Muscle layer of duodenum (tissue), 2 donors: ENCODE data around the gene NR3C2.

Experiments
- H3K27ac ChIP-seq: one replicate; pipeline ENCODE4 v1.7.0; 2013; ENCODE audit warnings: mild to moderate bottlenecking, low read length
- H3K27me3 ChIP-seq: one replicate; pipeline ENCODE4 v1.7.0; 2013; ENCODE audit warnings: low read depth, mild to moderate bottlenecking, control low read depth, low read length
- H3K36me3 ChIP-seq, 2 donors: one replicate each; pipeline ENCODE4 v1.7.0; 2013; ENCODE audit warnings: low read length in 2 of 2, control low read depth in 1 of 2, mild to moderate bottlenecking in 1 of 2; ENCODE audit not compliant: insufficient read depth in 2 of 2, control insufficient read depth in 1 of 2
- H3K4me1 ChIP-seq, 2 donors: one replicate each; pipeline ENCODE4 v1.7.0; 2013; ENCODE audit warnings: low read length in 2 of 2, mild to moderate bottlenecking in 2 of 2, control low read depth in 1 of 2, moderate library complexity in 1 of 2; ENCODE audit not compliant: insufficient read depth in 2 of 2, control insufficient read depth in 1 of 2
- H3K4me3 ChIP-seq, 2 donors: one replicate each; pipeline ENCODE4 v1.7.0; 2013; ENCODE audit warnings: low read length in 2 of 2, low read depth in 1 of 2, mild to moderate bottlenecking in 1 of 2
- H3K9me3 ChIP-seq, 2 donors: one replicate each; pipeline ENCODE4 v1.7.0; 2013; ENCODE audit warnings: low read length in 2 of 2, control low read depth in 1 of 2, mild to moderate bottlenecking in 1 of 2; ENCODE audit not compliant: control insufficient read depth in 1 of 2
- donor health status: healthy.

Gene NR3C2

GRCh38 chr4:148216321-148216720, 225.9 kb downstream of the NR3C2 start:
- Histone ChIP-seq H3K9me3 (no peaks in the 10 kb centered on the region), H3K36me3 (no peaks in the 10 kb centered on the region), H3K4me1 (peaks cover 8 to 33% of the 10 kb centered on the region in 2 donors), H3K27ac (no peak overlapping the region), H3K27me3 (no peaks in the 10 kb centered on the region), H3K4me3 (no peak overlapping the region)

- H3K27me3 ChIP-seq: no peaks in the 10 kb centered on the region
- H3K27ac ChIP-seq: no peak overlapping the region
- H3K4me3 ChIP-seq: no peak overlapping the region
- H3K4me1 ChIP-seq: peaks cover 8 to 33% of the 10 kb centered on the region in 2 donors
- no peaks in the 10 kb centered on the region for H3K36me3 ChIP-seq
- H3K9me3 ChIP-seq: no peaks in the 10 kb centered on the region
These were observed 227.0 kb downstream of the NR3C2 start for GRCh38 chr4:148215202-148215601.

GRCh38 chr4:148214529-148215166, 227.6 kb downstream of the NR3C2 start:
- Histone ChIP-seq H3K9me3 (no peaks in the 10 kb centered on the region), H3K4me1 (peaks cover 8 to 33% of the 10 kb centered on the region in 2 donors), H3K36me3 (no peaks in the 10 kb centered on the region), H3K27ac (no peak overlapping the region), H3K27me3 (no peaks in the 10 kb centered on the region), H3K4me3 (peak overlapping the region in 1 of 2 donors; percentile 2)

GRCh38 chr4:148211533-148211932, 230.7 kb downstream of the NR3C2 start:
- Histone ChIP-seq H3K27me3 (no peaks in the 10 kb centered on the region), H3K27ac (no peak overlapping the region), H3K36me3 (no peaks in the 10 kb centered on the region), H3K9me3 (no peaks in the 10 kb centered on the region), H3K4me1 (peaks cover under 1 to 33% of the 10 kb centered on the region in 2 donors), H3K4me3 (no peak overlapping the region)

- Histone ChIP-seq H3K4me1 (peaks cover 0 to 26% of the 10 kb centered on the region in 2 donors), H3K4me3 (no peak overlapping the region), H3K27me3 (no peaks in the 10 kb centered on the region), H3K36me3 (no peaks in the 10 kb centered on the region), H3K27ac (no peak overlapping the region), H3K9me3 (no peaks in the 10 kb centered on the region)
These were observed 231.6 kb downstream of the NR3C2 start for GRCh38 chr4:148210661-148211060.

GRCh38 chr4:148207068-148207467, 235.1 kb downstream of the NR3C2 start:
- no peak overlapping the region for H3K4me3 ChIP-seq
- H3K27me3 ChIP-seq: no peaks in the 10 kb centered on the region
- no peak overlapping the region for H3K27ac ChIP-seq
- H3K9me3 ChIP-seq: no peaks in the 10 kb centered on the region
- peaks cover 0 to 12% of the 10 kb centered on the region in 2 donors for H3K4me1 ChIP-seq
- H3K36me3 ChIP-seq: no peaks in the 10 kb centered on the region

GRCh38 chr4:148205476-148205875, 236.7 kb downstream of the NR3C2 start:
- no peaks in the 10 kb centered on the region for H3K9me3 ChIP-seq
- H3K4me1 ChIP-seq: peaks cover 0 to 6% of the 10 kb centered on the region in 2 donors
- H3K4me3 ChIP-seq: no peak overlapping the region
- H3K27me3 ChIP-seq: no peaks in the 10 kb centered on the region
- H3K36me3 ChIP-seq: no peaks in the 10 kb centered on the region
- H3K27ac ChIP-seq: no peak overlapping the region

- no peak overlapping the region for H3K27ac ChIP-seq
- H3K4me1 ChIP-seq: peaks cover 0 to 6% of the 10 kb centered on the region in 2 donors
- no peaks in the 10 kb centered on the region for H3K27me3 ChIP-seq
- H3K4me3 ChIP-seq: no peak overlapping the region
- no peaks in the 10 kb centered on the region for H3K9me3 ChIP-seq
- H3K36me3 ChIP-seq: no peaks in the 10 kb centered on the region
These were observed 237.3 kb downstream of the NR3C2 start for GRCh38 chr4:148204892-148205291.

GRCh38 chr4:148204171-148204570, 238.0 kb downstream of the NR3C2 start:
- no peak overlapping the region for H3K4me3 ChIP-seq
- no peaks in the 10 kb centered on the region for H3K9me3 ChIP-seq
- no peaks in the 10 kb centered on the region for H3K27me3 ChIP-seq
- no peak overlapping the region for H3K27ac ChIP-seq
- H3K4me1 ChIP-seq: peaks cover 0 to 6% of the 10 kb centered on the region in 2 donors
- no peaks in the 10 kb centered on the region for H3K36me3 ChIP-seq

- Histone ChIP-seq H3K27ac (no peak overlapping the region), H3K36me3 (no peaks in the 10 kb centered on the region), H3K27me3 (no peaks in the 10 kb centered on the region), H3K4me1 (peaks cover 0 to 6% of the 10 kb centered on the region in 2 donors), H3K9me3 (no peaks in the 10 kb centered on the region), H3K4me3 (no peak overlapping the region)
These were observed 238.9 kb downstream of the NR3C2 start for GRCh38 chr4:148203056-148203898.

- peaks cover 0 to 6% of the 10 kb centered on the region in 2 donors for H3K4me1 ChIP-seq
- H3K36me3 ChIP-seq: no peaks in the 10 kb centered on the region
- no peak overlapping the region for H3K27ac ChIP-seq
- H3K4me3 ChIP-seq: no peak overlapping the region
- H3K9me3 ChIP-seq: no peaks in the 10 kb centered on the region
- no peaks in the 10 kb centered on the region for H3K27me3 ChIP-seq
These were observed 241.3 kb downstream of the NR3C2 start for GRCh38 chr4:148200960-148201359.
